GM18499 (cell line): Measurements from ENCODE around the gene OPN1MW2.
"Not testable (repeated sequence)": the region's sequence is repeated elsewhere in the genome, so short reads cannot be mapped to it uniquely, and the experiment has no call there.

Experiments
- ATAC-seq: cut with Tn5 transposase; IDR thresholded peaks from one replicate; pipeline ENCODE4 v1.9.1; 2021; ENCODE audit warnings: moderate number of reproducible peaks; ENCODE audit not compliant: insufficient read depth, unreplicated experiment

OPN1MW2 gene

GRCh38 chrX:154258711-154259110 lies 39.2 kb downstream of the OPN1MW2 start:
- not testable (repeated sequence) for ATAC-seq

- not testable (repeated sequence) for ATAC-seq
Observed at GRCh38 chrX:154263072-154263471, 43.5 kb downstream of the OPN1MW2 start.

GRCh38 chrX:154269245-154269644 lies 49.7 kb downstream of the OPN1MW2 start:
- not testable (repeated sequence) for ATAC-seq
